GM21786 (cell line): ENCODE measurements around the gene DENND4A.
"Not testable (repeated sequence)": the region's sequence is repeated elsewhere in the genome, so short reads cannot be mapped to it uniquely, and the experiment has no call there.

Source experiments
- ATAC-seq: cut with Tn5 transposase; IDR thresholded peaks from one replicate; pipeline ENCODE4 v1.9.1; 2021; ENCODE audit not compliant: unreplicated experiment

DENND4A gene

GRCh38 chr15:65789759-65790425 lies 2.2 kb downstream of the DENND4A start:
- ATAC-seq: no peak

DNA sequence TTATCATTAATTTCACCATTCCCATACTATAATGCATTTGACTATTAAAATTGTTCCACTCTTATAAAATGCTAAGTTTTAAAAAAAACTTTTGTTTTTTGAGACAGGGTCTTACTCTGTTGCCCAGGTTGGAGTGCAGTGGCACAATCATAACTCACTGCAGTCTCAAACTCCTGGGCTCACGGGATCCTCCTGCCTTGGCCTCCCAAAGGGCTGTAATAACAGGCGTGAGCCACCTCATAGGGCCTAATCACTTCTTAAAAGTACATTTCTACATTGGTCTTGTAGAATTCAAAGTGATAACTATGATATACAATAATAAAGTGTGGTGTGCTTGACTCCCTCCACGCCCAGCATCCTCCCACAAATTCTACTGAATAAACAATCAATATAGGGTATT lies 3.0 kb downstream of the DENND4A start:
- ATAC-seq: no peak

GRCh38 chr15:65787260-65787659 lies 4.8 kb downstream of the DENND4A start:
- no peak for ATAC-seq

GRCh38 chr15:65785151-65785550 lies 6.9 kb downstream of the DENND4A start:
- ATAC-seq: no peak

GRCh38 chr15:65783872-65784271 lies 8.2 kb downstream of the DENND4A start:
- ATAC-seq: no peak

DNA sequence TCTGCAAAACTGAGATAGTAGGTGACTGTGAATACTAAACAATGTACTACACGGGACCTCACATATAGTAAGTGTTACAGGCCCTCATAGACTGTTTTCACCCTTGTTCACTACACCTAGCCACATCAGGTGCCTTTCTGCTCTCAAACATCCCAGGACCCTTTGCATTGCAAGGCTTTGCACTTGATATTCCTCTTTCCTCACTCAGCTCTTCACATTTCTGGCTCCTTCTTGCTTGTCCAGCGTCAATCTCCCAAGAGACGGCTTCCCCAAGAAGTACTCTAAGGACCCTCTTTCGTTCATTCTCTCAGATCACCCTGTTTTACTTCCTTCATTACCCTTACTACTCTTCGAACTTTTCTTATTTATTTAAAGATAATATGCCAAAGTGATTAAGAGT lies 10.0 kb downstream of the DENND4A start:
- no peak for ATAC-seq

- not testable (repeated sequence) for ATAC-seq
These were observed 13.4 kb downstream of the DENND4A start for GRCh38 chr15:65778701-65779100.

- no peak for ATAC-seq
These were observed 13.8 kb downstream of the DENND4A start for GRCh38 chr15:65778269-65778668.

GRCh38 chr15:65777843-65778242 lies 14.2 kb downstream of the DENND4A start:
- no peak for ATAC-seq

DNA sequence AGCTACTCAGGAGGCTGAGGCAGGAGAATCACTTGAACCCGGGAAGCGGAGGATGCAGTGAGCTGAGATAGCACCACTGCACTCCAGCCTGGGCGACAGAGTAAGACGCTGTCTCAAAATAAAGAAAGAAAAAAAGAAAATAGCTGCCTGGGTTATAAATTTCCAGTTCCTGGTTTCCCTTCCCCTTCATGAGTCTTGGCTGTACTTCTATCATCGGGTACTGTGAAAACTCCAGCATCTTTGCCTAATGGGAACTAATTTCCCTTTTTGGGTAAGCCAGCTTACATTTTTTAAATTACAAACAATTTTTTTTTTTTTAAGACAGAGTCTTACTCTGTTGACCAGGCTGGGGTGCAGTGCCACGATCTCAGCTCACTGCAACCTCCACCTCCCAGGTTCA lies 15.0 kb downstream of the DENND4A start:
- no peak for ATAC-seq

DNA sequence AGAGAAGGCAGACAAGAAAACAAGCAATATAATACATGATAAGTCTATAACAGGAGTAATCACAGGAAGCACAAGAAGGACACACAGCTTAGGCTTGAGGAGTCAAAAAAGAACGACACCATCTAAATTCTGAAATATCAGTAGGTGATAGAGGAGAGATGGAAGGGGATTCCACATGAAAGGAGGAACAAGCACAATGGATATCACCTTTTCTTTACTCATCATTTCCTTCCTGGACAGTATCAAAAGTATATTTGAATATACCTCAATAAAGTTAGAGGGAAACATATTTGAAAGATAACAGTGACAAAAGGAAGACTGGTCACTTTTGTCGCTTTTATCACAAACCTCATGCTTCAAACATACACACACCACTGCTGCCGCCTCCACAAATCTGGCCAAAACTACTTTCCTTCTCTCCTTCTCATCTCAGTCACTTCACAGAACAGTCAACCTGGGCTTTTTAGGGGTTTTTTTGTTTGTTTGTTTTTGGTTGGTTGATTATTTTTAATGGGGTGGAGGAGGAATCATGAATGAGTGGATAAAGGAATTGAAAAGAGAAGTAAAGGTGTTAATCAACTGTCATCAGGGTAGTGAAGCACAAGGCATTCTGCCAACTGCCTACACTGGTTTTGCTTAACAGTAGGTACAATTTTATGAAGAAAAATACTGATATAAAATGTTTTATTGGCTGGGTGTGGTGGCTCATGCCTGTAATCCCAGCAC lies 18.5 kb downstream of the DENND4A start:
- peak; percentile 54 for ATAC-seq

- ATAC-seq: no peak
These were observed 19.2 kb downstream of the DENND4A start for GRCh38 chr15:65772930-65773329.

- ATAC-seq: no peak
These were observed 20.2 kb downstream of the DENND4A start for GRCh38 chr15:65771870-65772269.

- no peak for ATAC-seq
These were observed 22.6 kb downstream of the DENND4A start for GRCh38 chr15:65769482-65769881.

DNA sequence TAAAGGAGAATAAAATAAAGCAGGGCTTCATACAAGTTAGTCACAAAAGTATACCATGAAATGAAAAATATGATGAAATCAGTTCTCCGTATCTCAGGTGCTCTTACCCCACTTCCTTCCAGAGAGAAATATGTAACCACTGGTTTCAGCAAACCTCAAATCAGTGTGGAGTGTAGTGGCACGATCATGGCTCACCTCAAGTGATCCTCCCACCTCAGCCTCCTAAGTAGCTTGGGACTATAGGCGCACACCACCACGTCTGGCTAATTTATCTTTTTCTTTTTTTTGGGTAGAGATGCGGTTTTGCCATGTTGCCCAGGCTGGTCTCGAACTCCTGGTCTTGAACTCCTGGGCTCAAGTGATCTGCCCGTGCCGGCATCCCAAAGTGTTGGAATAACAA lies 24.2 kb downstream of the DENND4A start:
- no peak for ATAC-seq

DNA sequence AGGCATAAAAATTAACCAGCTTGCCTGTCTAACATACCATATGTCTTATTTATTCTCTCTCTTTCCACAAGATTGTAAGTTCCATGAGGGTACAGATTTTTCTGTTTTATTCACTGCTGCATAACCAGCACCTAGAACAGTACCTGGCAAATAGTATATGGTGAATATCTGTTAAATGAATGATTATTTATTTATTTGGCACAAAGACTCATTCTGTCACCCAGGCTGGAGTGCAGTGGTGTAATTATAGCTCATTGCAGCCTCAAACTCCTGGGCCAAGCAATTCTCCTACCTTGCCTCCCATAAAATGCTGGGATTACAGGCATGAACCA lies 24.9 kb downstream of the DENND4A start:
- ATAC-seq: no peak

GRCh38 chr15:65766422-65767263 lies 25.4 kb downstream of the DENND4A start:
- no peak for ATAC-seq

DNA sequence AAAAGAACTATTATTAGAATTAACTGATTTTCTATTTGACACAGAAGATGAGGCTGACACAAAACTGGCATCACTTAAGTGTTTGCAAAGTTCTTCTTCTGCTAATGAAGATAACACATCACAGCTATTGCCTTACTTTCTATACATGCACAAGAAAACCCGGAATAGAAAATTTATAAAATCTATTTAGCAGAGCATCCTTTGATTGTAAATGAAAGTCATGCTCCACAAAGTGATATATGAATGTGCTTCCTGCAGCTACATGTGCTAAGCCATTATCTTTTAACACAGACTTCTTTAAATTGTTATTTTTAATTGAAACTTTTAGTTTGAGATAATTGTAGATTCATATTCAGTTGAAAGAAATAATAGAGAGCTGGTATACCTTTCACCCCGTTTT lies 27.0 kb downstream of the DENND4A start:
- no peak for ATAC-seq

DNA sequence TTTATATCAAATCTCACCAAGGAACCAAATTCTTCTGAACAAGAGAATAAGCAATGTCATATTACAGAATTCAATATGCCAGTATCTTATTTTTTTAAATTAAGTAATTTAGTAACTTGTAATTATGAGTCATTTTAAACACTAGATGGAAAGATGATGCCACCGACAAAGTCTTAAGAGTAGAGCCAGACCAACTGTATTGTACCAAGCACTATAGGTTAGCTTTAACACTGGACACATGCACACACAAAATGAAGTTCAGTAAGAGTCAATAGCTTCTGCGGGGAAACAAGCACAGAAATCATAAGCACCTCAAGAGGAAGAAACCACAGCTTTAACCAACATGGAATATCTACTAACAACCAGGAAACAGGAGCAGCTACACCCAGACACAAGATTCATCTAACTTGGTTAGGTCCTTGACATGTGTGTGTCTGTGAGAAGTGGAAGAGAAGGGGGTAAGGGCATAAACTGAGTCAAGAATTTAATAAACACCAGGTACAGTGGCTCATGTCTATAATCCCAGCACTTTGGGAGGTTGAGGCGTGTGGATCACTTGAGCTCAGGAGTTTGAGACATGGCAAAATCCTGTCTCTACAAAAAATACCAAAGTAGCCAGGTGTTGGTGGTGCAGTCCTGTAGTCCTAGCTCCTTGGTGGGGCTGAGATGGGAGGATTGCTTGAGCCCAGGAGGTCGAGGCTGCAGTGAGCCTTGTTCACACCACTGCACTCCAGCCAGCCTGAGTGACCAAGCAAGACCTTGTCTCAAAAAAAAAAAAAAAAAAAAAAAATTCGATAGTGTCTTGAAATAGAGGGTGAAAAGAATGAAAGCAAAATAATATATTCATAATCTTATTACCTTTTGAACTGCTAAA lies 28.9 kb downstream of the DENND4A start:
- no peak for ATAC-seq

DNA sequence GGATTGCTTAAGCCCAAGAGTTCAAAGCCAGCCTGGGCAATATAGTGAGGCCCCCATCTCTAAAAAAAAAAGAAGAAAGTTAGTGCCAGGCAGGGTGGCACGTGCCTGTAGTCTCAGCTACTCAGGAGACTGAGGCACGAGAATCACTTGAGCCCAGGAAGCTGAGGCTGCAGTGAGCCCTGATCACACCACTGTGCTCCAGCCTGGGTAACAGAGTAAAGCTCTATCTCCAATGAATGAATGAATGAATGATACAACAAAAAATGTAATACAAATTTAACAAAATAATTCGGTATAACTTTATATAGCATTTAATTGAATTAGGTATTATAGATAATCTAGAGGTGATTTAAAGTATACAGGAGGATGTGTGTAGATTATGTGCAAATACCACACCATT lies 29.7 kb downstream of the DENND4A start:
- no peak for ATAC-seq
